ENCODE results near the gene PCGF6. TPM values are rescaled to one million over a fixed set of nuclear protein-coding genes. Genes with fewer than 3 reads are reported as not detected.

The PCGF6 gene
- total and polyA plus RNA-seq, 2 donors (not counting 1 experiment from before 2014, with no cell fraction given) = 3.5 to 7.4 TPM

- WGBS (ENCODE audit: insufficient coverage) = 100% methylated on average over 3 of the region's 5 CpGs
- no peak for DNase-seq
- no peaks in the 10 kb centered on the region for H3K79me2 ChIP-seq (ENCODE audit: control insufficient read depth, insufficient read depth, low read length)
- Mint-ChIP-seq H3K4me1 (no peaks in the 10 kb centered on the region), H3K27me3 (no peaks in the 10 kb centered on the region), H3K27ac (no peak overlapping the region), H3K4me3 (no peak overlapping the region), H3K9me3 (ENCODE audit: insufficient read depth) (no peaks in the 10 kb centered on the region)
- no peak overlapping the region for H3K4me3 ChIP-seq (ENCODE audit: control extremely low read depth in 1 of 5, extremely low read depth in 1 of 5, insufficient read depth in 1 of 5, low read depth in 2 of 5, low read length in 4 of 5)
- no peaks in the 10 kb centered on the region for H3K9me3 ChIP-seq (ENCODE audit: control extremely low read depth in 1 of 3, control insufficient read depth in 2 of 3, insufficient read depth in 1 of 3, low read length in 2 of 3)
- no peak overlapping the region for H3K9ac ChIP-seq (ENCODE audit: low read length)
- H2AFZ ChIP-seq (ENCODE audit: insufficient read depth, low read depth, low read length, poor library complexity, severe bottlenecking) = no peak overlapping the region
- ChIA-PET CTCF (no interaction called here), POLR2A (no interaction called here)
- H3K4me2 ChIP-seq (replicated peaks; ENCODE audit: low read depth, low read length, poor library complexity, severe bottlenecking) = no peak overlapping the region
- H3K4me1 ChIP-seq (ENCODE audit: control insufficient read depth in 2 of 2, insufficient read depth in 2 of 2, low read length in 2 of 2) = no peaks in the 10 kb centered on the region
- TF ChIP-seq CTCF (IDR thresholded peaks at IDR 0.05) (no peak), EZH2 (IDR thresholded peaks at IDR 0.05; ENCODE audit: borderline replicate concordance, insufficient read depth, low read depth, low read length, poor library complexity, severe bottlenecking) (no peak)
- H3K36me3 ChIP-seq (replicated peaks in 1 of 2; ENCODE audit: control extremely low read depth in 1 of 2, control insufficient read depth in 1 of 2, extremely low read depth in 1 of 2, insufficient read depth in 2 of 2, low read length in 1 of 2) = peaks cover 4 to 25% of the 10 kb centered on the region in 2 experiments
- no peak overlapping the region for H3K27ac ChIP-seq (ENCODE audit: low read length in 2 of 2)
- intact Hi-C loops (cut with micrococcal nuclease) = no loop called here
- ATAC-seq (ENCODE audit: low read depth) = no peak
- H3K27me3 ChIP-seq (replicated peaks in 1 of 4; ENCODE audit: control extremely low read depth in 1 of 4, control insufficient read depth in 3 of 4, insufficient read depth in 4 of 4, low read length in 3 of 4) = no peaks in the 10 kb centered on the region
- H4K20me1 ChIP-seq (ENCODE audit: control insufficient read depth, insufficient read depth, low read length, poor library complexity, severe bottlenecking) = no peaks in the 10 kb centered on the region
Measured at GRCh38 chr10:103307594-103307993, 43.3 kb downstream of the PCGF6 start.

DNA sequence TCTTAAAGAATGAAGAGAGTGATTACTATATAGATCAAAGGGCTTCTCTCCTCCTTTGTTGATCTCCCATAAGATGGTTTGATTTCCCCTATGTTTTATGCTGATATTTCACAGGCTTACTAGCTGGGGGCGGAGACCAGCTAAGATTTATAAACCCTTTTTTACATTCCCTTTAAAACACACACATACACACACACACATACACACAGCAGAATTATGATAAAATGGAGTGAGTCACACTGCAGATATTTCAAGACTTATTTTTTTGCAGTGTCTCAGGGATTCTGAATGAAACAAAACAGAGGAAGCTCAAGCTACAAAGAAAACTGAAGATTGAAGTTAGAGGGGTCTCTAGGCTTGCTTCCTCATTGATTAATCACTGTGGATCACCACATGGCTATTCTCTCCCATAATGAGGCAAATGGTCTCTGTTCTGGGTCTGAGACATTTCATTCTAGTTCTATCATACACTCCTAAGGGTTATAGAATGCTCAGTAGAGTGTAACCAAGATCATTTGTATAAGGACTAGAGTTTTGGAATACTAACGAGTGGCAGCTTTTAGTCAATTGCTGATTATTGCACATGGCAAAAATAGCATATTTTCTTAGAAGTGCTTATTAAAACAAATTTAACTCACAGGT is 55.4 kb downstream of the PCGF6 start:
- ATAC-seq (ENCODE audit: low read depth) (no peak), DNase-seq (no peak)
- peaks cover 0 to 4% (median 0%) of the 10 kb centered on the region in 4 experiments for H3K27me3 ChIP-seq (replicated peaks in 1 of 4; ENCODE audit: control extremely low read depth in 1 of 4, control insufficient read depth in 3 of 4, insufficient read depth in 4 of 4, low read length in 3 of 4)
- H3K27ac ChIP-seq (ENCODE audit: low read length in 2 of 2) = no peak overlapping the region
- TF ChIP-seq CTCF (IDR thresholded peaks at IDR 0.05) (no peak), EZH2 (IDR thresholded peaks at IDR 0.05; ENCODE audit: borderline replicate concordance, insufficient read depth, low read depth, low read length, poor library complexity, severe bottlenecking) (no peak)
- H4K20me1 ChIP-seq (ENCODE audit: control insufficient read depth, insufficient read depth, low read length, poor library complexity, severe bottlenecking) = no peaks in the 10 kb centered on the region
- Mint-ChIP-seq H3K4me1 (no peaks in the 10 kb centered on the region), H3K4me3 (no peak overlapping the region), H3K27ac (no peak overlapping the region), H3K27me3 (peaks cover 6% of the 10 kb centered on the region), H3K9me3 (ENCODE audit: insufficient read depth) (no peaks in the 10 kb centered on the region)
- intact Hi-C loops (cut with micrococcal nuclease) = no loop called here
- no peak overlapping the region for H3K4me3 ChIP-seq (ENCODE audit: control extremely low read depth in 1 of 5, extremely low read depth in 1 of 5, insufficient read depth in 1 of 5, low read depth in 2 of 5, low read length in 4 of 5)
- POLR2A ChIA-PET = no interaction called here
- no CpG with 5 or more reads among the region's 2 CpGs for WGBS (ENCODE audit: insufficient coverage)
- no peaks in the 10 kb centered on the region for H3K79me2 ChIP-seq (ENCODE audit: control insufficient read depth, insufficient read depth, low read length)
- H3K4me1 ChIP-seq (ENCODE audit: control insufficient read depth in 2 of 2, insufficient read depth in 2 of 2, low read length in 2 of 2) = no peaks in the 10 kb centered on the region
- H3K9ac ChIP-seq (ENCODE audit: low read length) = no peak overlapping the region
- H2AFZ ChIP-seq (ENCODE audit: insufficient read depth, low read depth, low read length, poor library complexity, severe bottlenecking) = no peak overlapping the region
- CTCF ChIA-PET = interaction anchor here (0.6 kb wide), 2 partner anchors 10 to 1106 kb away, joined by 3 to 4 read pairs; no protein-coding TSS in a partner anchor
- H3K36me3 ChIP-seq (replicated peaks in 1 of 2; ENCODE audit: control extremely low read depth in 1 of 2, control insufficient read depth in 1 of 2, extremely low read depth in 1 of 2, insufficient read depth in 2 of 2, low read length in 1 of 2) = no peaks in the 10 kb centered on the region
- no peaks in the 10 kb centered on the region for H3K9me3 ChIP-seq (ENCODE audit: control extremely low read depth in 1 of 3, control insufficient read depth in 2 of 3, insufficient read depth in 1 of 3, low read length in 2 of 3)
- H3K4me2 ChIP-seq (replicated peaks; ENCODE audit: low read depth, low read length, poor library complexity, severe bottlenecking) = no peak overlapping the region

Measured in B cell (primary cell).